ENCODE results near the gene MEGF9. TPM values are rescaled to one million over a fixed set of nuclear protein-coding genes. Genes with fewer than 3 reads are reported as not detected.

The MEGF9 gene
- total and polyA plus RNA-seq, 2 donors (not counting 3 experiments of a cell fraction or from before 2014, with no cell fraction given): 4.0 to 13.0 TPM

GRCh38 chr9:120659676-120660075, 54.6 kb downstream of the MEGF9 start:
- Histone ChIP-seq H3K4me2 (ENCODE audit: insufficient read depth, low read length) (no peak overlapping the region), H3K79me2 (ENCODE audit: control insufficient read depth, insufficient read depth, low read length) (no peaks in the 10 kb centered on the region), H3K9ac (replicated peaks; ENCODE audit: extremely low read depth, insufficient read depth, low read length) (no peak overlapping the region), H3K9me3 (replicated peaks; ENCODE audit: control insufficient read depth, insufficient read depth, low read length) (no peaks in the 10 kb centered on the region), H3K4me1 (ENCODE audit: control insufficient read depth, extremely low read depth, insufficient read depth, low read length) (no peaks in the 10 kb centered on the region), H4K20me1 (replicated peaks; ENCODE audit: control insufficient read depth, extremely low read depth, insufficient read depth, low read length) (no peaks in the 10 kb centered on the region), H3K27ac (ENCODE audit: insufficient read depth, low read depth, low read length) (no peak overlapping the region), H3K36me3 (ENCODE audit: control insufficient read depth in 2 of 2, extremely low read depth in 1 of 2, insufficient read depth in 2 of 2, low read length in 2 of 2) (no peaks in the 10 kb centered on the region), H3K4me3 (replicated peaks in 1 of 3; ENCODE audit: insufficient read depth in 1 of 3, low read depth in 1 of 3, low read length in 3 of 3) (no peak overlapping the region), H3K27me3 (ENCODE audit: control insufficient read depth in 2 of 2, insufficient read depth in 2 of 2, low read length in 2 of 2) (no peaks in the 10 kb centered on the region), H2AFZ (ENCODE audit: low read depth, low read length) (no peak overlapping the region), H3K9me1 (replicated peaks; ENCODE audit: control insufficient read depth, extremely low read depth, insufficient read depth, low read length) (peaks cover 3% of the 10 kb centered on the region)
- TF ChIP-seq MAX (IDR thresholded peaks at IDR 0.05; ENCODE audit: insufficient read depth, insufficient read length) (no peak), MYC (IDR thresholded peaks at IDR 0.05; ENCODE audit: low read depth, low read length) (no peak), EZH2 (IDR thresholded peaks at IDR 0.05; ENCODE audit: borderline replicate concordance, low read depth, low read length, severe bottlenecking) (no peak), POLR2AphosphoS5 (IDR thresholded peaks at IDR 0.05; ENCODE audit: insufficient read depth, low read depth, low read length) (no peak), GATA2 (IDR thresholded peaks at IDR 0.05; ENCODE audit: insufficient read depth, insufficient read length, low read depth, low read length) (no peak), FOS (IDR thresholded peaks at IDR 0.05; ENCODE audit: borderline replicate concordance, insufficient read depth, low read length) (no peak), POLR2A (IDR thresholded peaks at IDR 0.05; ENCODE audit: low read depth, low read length) (no peak)
- TF ChIP-seq, protein P1, sequence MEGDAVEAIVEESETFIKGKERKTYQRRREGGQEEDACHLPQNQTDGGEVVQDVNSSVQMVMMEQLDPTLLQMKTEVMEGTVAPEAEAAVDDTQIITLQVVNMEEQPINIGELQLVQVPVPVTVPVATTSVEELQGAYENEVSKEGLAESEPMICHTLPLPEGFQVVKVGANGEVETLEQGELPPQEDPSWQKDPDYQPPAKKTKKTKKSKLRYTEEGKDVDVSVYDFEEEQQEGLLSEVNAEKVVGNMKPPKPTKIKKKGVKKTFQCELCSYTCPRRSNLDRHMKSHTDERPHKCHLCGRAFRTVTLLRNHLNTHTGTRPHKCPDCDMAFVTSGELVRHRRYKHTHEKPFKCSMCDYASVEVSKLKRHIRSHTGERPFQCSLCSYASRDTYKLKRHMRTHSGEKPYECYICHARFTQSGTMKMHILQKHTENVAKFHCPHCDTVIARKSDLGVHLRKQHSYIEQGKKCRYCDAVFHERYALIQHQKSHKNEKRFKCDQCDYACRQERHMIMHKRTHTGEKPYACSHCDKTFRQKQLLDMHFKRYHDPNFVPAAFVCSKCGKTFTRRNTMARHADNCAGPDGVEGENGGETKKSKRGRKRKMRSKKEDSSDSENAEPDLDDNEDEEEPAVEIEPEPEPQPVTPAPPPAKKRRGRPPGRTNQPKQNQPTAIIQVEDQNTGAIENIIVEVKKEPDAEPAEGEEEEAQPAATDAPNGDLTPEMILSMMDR (IDR thresholded peaks at IDR 0.05; ENCODE audit: extremely low read depth in 1 of 2, insufficient read depth in 1 of 2, low read depth in 1 of 2, low read length in 2 of 2): no peak
- ChIA-PET CTCF (no interaction called here), POLR2A (no interaction called here)
- FAIRE-seq (no peak), DNase-seq (ENCODE audit: low read depth, low spot score) (no peak)
- intact Hi-C loops (cut with micrococcal nuclease): no loop called here
- no TSS peak for BruUV-seq (replicated peaks)
- dilution Hi-C loops (cut with MboI; ENCODE audit: extremely low pct_ligation_motif_present, low sequenced_read_pairs): no loop called here
